HEK293T (cell line): ENCODE results near the gene ATP6V1G1.
A peak's percentile ranks its signal among the peaks of the same experiment; 100 is the strongest.

Source experiments
- CTCF ChIA-PET: fragments of 350-600 bp; formaldehyde crosslinking; extraction: SDS; loops from one replicate; lab custom pipeline; 2021; ENCODE audit warnings: antibody characterized with exemption, inconsistent platforms; lab: Yijun Ruan, JAX
- POLR2A ChIA-PET: fragments of 350-600 bp; formaldehyde crosslinking; extraction: SDS; loops from one replicate; lab custom pipeline; 2020; ENCODE audit warnings: antibody characterized with exemption, inconsistent platforms; lab: Yijun Ruan, JAX
- DNase-seq: peaks from one replicate; pipeline ENCODE4 v3.0.0; 2012; ENCODE audit warnings: mixed read lengths; ENCODE audit errors: extremely low spot score
- ARNT ChIP-seq: fragments of 450-650 bp; IDR thresholded peaks from 2 replicates; pipeline ENCODE4 v1.6.1; 2017; ENCODE audit warnings: mild to moderate bottlenecking
- BHLHE40 ChIP-seq: fragments of 450-650 bp; IDR thresholded peaks from 2 replicates; pipeline ENCODE4 v1.6.1; 2016; ENCODE audit warnings: mild to moderate bottlenecking, moderate library complexity, borderline replicate concordance
- CTBP1 ChIP-seq: fragments of 450-650 bp; IDR thresholded peaks from 2 replicates; pipeline ENCODE4 v1.6.1; 2016; ENCODE audit warnings: borderline replicate concordance
- ELF4 ChIP-seq: fragments of 450-650 bp; IDR thresholded peaks from 2 replicates; pipeline ENCODE4 v1.6.1; 2017; ENCODE audit warnings: antibody characterized with exemption
- FOXA1 ChIP-seq: fragments of 450-650 bp; IDR thresholded peaks from 2 replicates; pipeline ENCODE4 v1.6.1; 2016; ENCODE audit warnings: mild to moderate bottlenecking
- FOXK2 ChIP-seq: fragments of 450-650 bp; IDR thresholded peaks from 2 replicates; pipeline ENCODE4 v1.6.1; 2016; ENCODE audit warnings: mild to moderate bottlenecking
- FOXM1 ChIP-seq: fragments of 450-650 bp; IDR thresholded peaks from 2 replicates; pipeline ENCODE4 v1.6.1; 2017; ENCODE audit warnings: mild to moderate bottlenecking, borderline replicate concordance
- HDGF ChIP-seq: fragments of 450-650 bp; IDR thresholded peaks from 2 replicates; pipeline ENCODE4 v1.6.1; 2017; ENCODE audit warnings: antibody characterized with exemption, borderline replicate concordance
- L3MBTL2 ChIP-seq: fragments of 450-650 bp; conservative IDR thresholded peaks from 2 replicates; pipeline ENCODE4 v1.6.1; 2016; ENCODE audit warnings: mild to moderate bottlenecking
- LEF1 ChIP-seq: fragments of 450-650 bp; IDR thresholded peaks from 2 replicates; pipeline ENCODE4 v1.6.1; 2017; ENCODE audit warnings: mild to moderate bottlenecking, borderline replicate concordance
- NFRKB ChIP-seq: fragments of 450-650 bp; IDR thresholded peaks from 2 replicates; pipeline ENCODE4 v1.6.1; 2016; ENCODE audit warnings: mild to moderate bottlenecking, moderate library complexity
- PKNOX1 ChIP-seq: fragments of 450-650 bp; IDR thresholded peaks from 2 replicates; pipeline ENCODE4 v1.6.1; 2016
- SP1 ChIP-seq: fragments of 450-650 bp; IDR thresholded peaks from 2 replicates; pipeline ENCODE4 v1.6.1; 2017
- SUZ12 ChIP-seq: fragments of 450-650 bp; IDR thresholded peaks from 2 replicates; pipeline ENCODE4 v1.6.1; 2016; ENCODE audit warnings: mild to moderate bottlenecking
- TARDBP ChIP-seq: fragments of 450-650 bp; IDR thresholded peaks from 2 replicates; pipeline ENCODE4 v1.6.1; 2016
- ZNF384 ChIP-seq: fragments of 450-650 bp; IDR thresholded peaks from 2 replicates; pipeline ENCODE4 v1.6.1; 2016

Gene ATP6V1G1

GRCh38 chr9:114549697-114550330 lies 37.8 kb upstream of the ATP6V1G1 start:
- ChIA-PET CTCF (no interaction called here), POLR2A (interaction anchor here (1.0 to 3.3 kb wide), 2 partner anchors 11 to 37 kb away, joined by 4 to 19 read pairs; partner anchors contain the start of gene ATP6V1G1)
- TF ChIP-seq ZNF384 (no peak), BHLHE40 (no peak), ARNT (no peak), L3MBTL2 (no peak), HDGF (no peak), FOXK2 (no peak), SUZ12 (no peak), TARDBP (no peak), NFRKB (no peak), CTBP1 (no peak), SP1 (no peak), FOXA1 (no peak), ELF4 (no peak), FOXM1 (no peak), LEF1 (no peak), PKNOX1 (no peak)
- DNase-seq, result no peak

DNA sequence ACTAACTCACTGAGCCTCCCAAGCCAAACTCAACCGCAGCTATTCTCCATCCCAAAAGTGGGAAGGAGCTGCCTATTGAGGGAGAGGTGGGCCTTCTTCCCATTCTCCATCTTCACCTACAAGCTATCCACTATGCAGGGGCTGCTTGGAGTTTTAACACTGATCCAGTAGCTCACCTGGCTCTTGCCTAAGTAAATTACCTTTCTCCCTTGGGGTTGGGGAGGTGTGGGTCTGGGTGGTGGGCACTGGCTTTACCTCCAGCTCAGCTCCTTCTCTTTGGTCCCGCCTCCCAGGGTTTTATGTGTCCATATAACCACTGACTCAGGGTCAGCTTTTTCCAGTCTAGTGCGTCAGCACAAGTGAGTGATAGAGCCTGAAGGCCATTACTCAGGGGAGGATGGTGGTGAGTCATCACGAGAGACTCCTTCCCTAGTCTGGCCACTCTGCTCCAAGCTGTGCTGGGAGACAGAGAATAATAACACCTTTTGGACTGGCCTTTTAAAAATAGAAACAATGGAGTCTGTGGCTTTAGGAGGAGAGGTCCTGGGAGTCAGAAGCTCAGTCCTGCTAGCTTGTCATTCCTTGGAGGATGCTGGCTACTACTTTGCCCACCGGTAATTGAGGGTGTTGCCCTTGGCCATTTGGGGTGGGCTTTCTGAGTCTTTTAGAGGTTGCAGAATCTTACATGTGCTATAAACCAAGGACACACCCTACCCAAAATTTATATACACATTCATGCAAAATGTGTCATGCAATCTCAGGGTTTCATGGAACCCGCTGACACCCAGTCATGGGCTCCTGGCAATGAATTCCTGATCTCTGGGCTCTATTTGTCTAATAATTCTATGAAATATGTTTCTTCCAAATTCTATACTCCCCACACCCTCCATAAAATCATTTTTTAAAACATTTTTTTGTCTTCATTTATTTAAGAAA lies 35.6 kb upstream of the ATP6V1G1 start:
- TF ChIP-seq PKNOX1, result peak; percentile 84
- no peak for TF ChIP-seq TARDBP
- peak; percentile 77 for DNase-seq
- ChIA-PET POLR2A (interaction anchor here (3.3 kb wide), 1 partner anchor 35 kb away, joined by 19 read pairs; the partner anchor contains the start of gene ATP6V1G1), CTCF (interaction anchor here (0.6 to 0.8 kb wide), 3 partner anchors 14 to 32 kb away, joined by 4 to 5 read pairs (median 4); no protein-coding TSS in a partner anchor)

- ChIA-PET POLR2A (no interaction called here), CTCF (interaction anchor here (0.8 kb wide), 1 partner anchor 19 kb away, joined by 4 read pairs; no protein-coding TSS in a partner anchor)
- no peak for TF ChIP-seq L3MBTL2
- TF ChIP-seq FOXM1, result no peak
- TF ChIP-seq ARNT, result no peak
- no peak for TF ChIP-seq CTBP1
- TF ChIP-seq FOXA1, result no peak
- no peak for TF ChIP-seq ELF4
- no peak for TF ChIP-seq NFRKB
- TF ChIP-seq TARDBP, result no peak
- TF ChIP-seq FOXK2, result no peak
- TF ChIP-seq SP1, result no peak
- TF ChIP-seq HDGF, result no peak
- no peak for TF ChIP-seq ZNF384
- no peak for TF ChIP-seq LEF1
- TF ChIP-seq SUZ12, result no peak
- no peak for TF ChIP-seq BHLHE40
- no peak for TF ChIP-seq PKNOX1
- DNase-seq, result no peak
Measured at GRCh38 chr9:114552706-114553105, 34.9 kb upstream of the ATP6V1G1 start.

GRCh38 chr9:114553202-114553601 lies 34.4 kb upstream of the ATP6V1G1 start:
- ChIA-PET CTCF (no interaction called here), POLR2A (interaction anchor here (1.4 kb wide), 1 partner anchor 51 kb away, joined by 3 read pairs; no protein-coding TSS in a partner anchor)
- DNase-seq, result no peak
- TF ChIP-seq PKNOX1 (no peak), LEF1 (no peak), SP1 (no peak), CTBP1 (no peak), FOXM1 (no peak), L3MBTL2 (no peak), BHLHE40 (no peak), ZNF384 (no peak), HDGF (no peak), NFRKB (no peak), FOXA1 (no peak), ELF4 (no peak)

GRCh38 chr9:114555696-114556095 lies 31.9 kb upstream of the ATP6V1G1 start:
- TF ChIP-seq CTBP1 (no peak), TARDBP (no peak), BHLHE40 (no peak), SP1 (no peak)

More at GRCh38 chr9:114555696-114556095, 31.9 kb upstream of the ATP6V1G1 start:
- CTCF ChIA-PET, result no interaction called here
- POLR2A ChIA-PET, result interaction anchor here (2.6 kb wide), 1 partner anchor 32 kb away, joined by 9 read pairs; the partner anchor contains the start of gene ATP6V1G1
- no peak for DNase-seq
